H9 (cell line): ENCODE measurements around the gene GPHN. TPM values are rescaled to one million over a fixed set of nuclear protein-coding genes. Genes with fewer than 3 reads are reported as not detected.

Experiments used
- DNase-seq: peaks from one replicate; pipeline ENCODE4 v3.0.0-alpha.2; 2017
- H2AFZ ChIP-seq: one replicate; pipeline ENCODE4 v1.6.1; 2013; ENCODE audit warnings: mild to moderate bottlenecking, low read length, control low read depth, moderate library complexity
- H2AK5ac ChIP-seq: 2 replicates; pipeline ENCODE4 v1.6.1; 2013; ENCODE audit warnings: low read length, control low read depth, mixed read lengths; ENCODE audit not compliant: insufficient read length
- H2BK120ac ChIP-seq: one replicate; pipeline ENCODE4 v1.6.1; 2013; ENCODE audit warnings: low read depth, mild to moderate bottlenecking, low read length, control low read depth, inconsistent platforms; ENCODE audit not compliant: poor library complexity, severe bottlenecking
- H2BK12ac ChIP-seq: 2 replicates; pipeline ENCODE4 v1.6.1; 2013; ENCODE audit warnings: low read length, control low read depth, mixed read lengths, low read depth; ENCODE audit not compliant: insufficient read length
- H2BK15ac ChIP-seq: 2 replicates; pipeline ENCODE4 v1.6.1; 2013; ENCODE audit warnings: low read depth, low read length, control low read depth
- H2BK20ac ChIP-seq: one replicate; pipeline ENCODE4 v1.6.1; 2013; ENCODE audit warnings: low read depth, mild to moderate bottlenecking, low read length, control low read depth, inconsistent platforms; ENCODE audit not compliant: poor library complexity, severe bottlenecking
- H2BK5ac ChIP-seq: 2 replicates; pipeline ENCODE4 v1.6.1; 2013; ENCODE audit warnings: low read length, control low read depth, mixed read lengths; ENCODE audit not compliant: insufficient read length
- H3K14ac ChIP-seq: 2 replicates; pipeline ENCODE4 v1.6.1; 2013; ENCODE audit warnings: low read length, control low read depth; ENCODE audit not compliant: insufficient read depth
- H3K18ac ChIP-seq: 2 replicates; pipeline ENCODE4 v1.6.1; 2013; ENCODE audit warnings: low read depth, mild to moderate bottlenecking, mixed read lengths, low read length, control low read depth; ENCODE audit not compliant: insufficient read length
- H3K23ac ChIP-seq: 2 replicates; pipeline ENCODE4 v1.6.1; 2013; ENCODE audit warnings: low read length, control low read depth, mixed read lengths, low read depth; ENCODE audit not compliant: insufficient read length
- H3K23me2 ChIP-seq: 2 replicates; pipeline ENCODE4 v1.6.1; 2013; ENCODE audit warnings: low read depth, mild to moderate bottlenecking, mixed read lengths, low read length, control low read depth; ENCODE audit not compliant: insufficient read length, poor library complexity, severe bottlenecking
- H3K27ac ChIP-seq: 2 replicates; pipeline ENCODE4 v1.5.1; 2013; ENCODE audit warnings: low read length, control low read depth, mixed read lengths, low read depth; ENCODE audit not compliant: insufficient read length
- H3K27me3 ChIP-seq: 2 replicates; pipeline ENCODE4 v1.6.1; 2013; ENCODE audit warnings: low read length, control low read depth, inconsistent platforms; ENCODE audit not compliant: insufficient read depth
- H3K4ac ChIP-seq: 2 replicates; pipeline ENCODE4 v1.6.1; 2013; ENCODE audit warnings: low read depth, mild to moderate bottlenecking, control low read depth, inconsistent platforms, low read length, moderate library complexity
- H3K4me1 ChIP-seq: 2 replicates; pipeline ENCODE4 v1.6.1; 2013; ENCODE audit warnings: low read length, control low read depth, inconsistent platforms; ENCODE audit not compliant: insufficient read depth
- H3K4me2 ChIP-seq: 2 replicates; pipeline ENCODE4 v1.6.1; 2013; ENCODE audit warnings: low read length, control low read depth, mixed read lengths; ENCODE audit not compliant: insufficient read length, insufficient read depth
- H3K56ac ChIP-seq: 2 replicates; pipeline ENCODE4 v1.6.1; 2013; ENCODE audit warnings: low read depth, mild to moderate bottlenecking, mixed read lengths, low read length, control low read depth; ENCODE audit not compliant: insufficient read length
- H3K79me1 ChIP-seq: 2 replicates; pipeline ENCODE4 v1.6.1; 2013; ENCODE audit warnings: low read depth, mild to moderate bottlenecking, moderate library complexity, low read length, control low read depth, inconsistent platforms; ENCODE audit not compliant: insufficient read depth, poor library complexity, severe bottlenecking
- H3K79me2 ChIP-seq: 2 replicates; pipeline ENCODE4 v1.6.1; 2013; ENCODE audit warnings: low read length, control low read depth, inconsistent platforms; ENCODE audit not compliant: insufficient read depth
- H3K9ac ChIP-seq: 2 replicates; pipeline ENCODE4 v1.6.1; 2013; ENCODE audit warnings: low read length, control low read depth, mixed read lengths; ENCODE audit not compliant: insufficient read length; ENCODE audit errors: extremely low read depth
- H3K9me3 ChIP-seq: one replicate; pipeline ENCODE4 v1.6.1; 2013; ENCODE audit warnings: low read depth, low read length, inconsistent platforms; ENCODE audit not compliant: control insufficient read depth
- H3T11ph ChIP-seq: one replicate; pipeline ENCODE4 v1.6.1; 2013; ENCODE audit warnings: mild to moderate bottlenecking, low read length, control low read depth, inconsistent platforms
- H4K20me1 ChIP-seq: one replicate; pipeline ENCODE4 v1.6.1; 2013; ENCODE audit not compliant: control insufficient read depth, insufficient read length, insufficient read depth
- H4K5ac ChIP-seq: 2 replicates; pipeline ENCODE4 v1.6.1; 2013; ENCODE audit warnings: low read depth, mild to moderate bottlenecking, mixed read lengths, low read length, control low read depth; ENCODE audit not compliant: insufficient read length
- H4K8ac ChIP-seq: replicated peaks from 2 replicates; pipeline ENCODE4 v1.6.1; 2013; ENCODE audit warnings: low read length, control low read depth, mixed read lengths, low read depth; ENCODE audit not compliant: insufficient read length
- H4K91ac ChIP-seq: 2 replicates; pipeline ENCODE4 v1.6.1; 2013; ENCODE audit warnings: low read depth, mild to moderate bottlenecking, moderate library complexity, mixed read lengths, low read length, control low read depth; ENCODE audit not compliant: insufficient read length
- H3K27ac Mint-ChIP-seq, 3 experiments: 2 replicates in 2 of 3; 3 replicates in 1 of 3; pipeline ENCODE4 v1.8.0; 2020 to 2021; ENCODE audit warnings: mixed read lengths in 3 of 3, mild to moderate bottlenecking in 1 of 3, moderate library complexity in 1 of 3
- H3K27me3 Mint-ChIP-seq: 2 replicates; pipeline ENCODE4 v1.8.0; 2021; ENCODE audit warnings: low read depth, mild to moderate bottlenecking, moderate library complexity, mixed read lengths
- H3K36me3 Mint-ChIP-seq, 3 experiments: 2 replicates in 2 of 3; 3 replicates in 1 of 3; pipeline ENCODE4 v1.8.0; 2020 to 2021; ENCODE audit warnings: low read depth in 3 of 3, mixed read lengths in 3 of 3; ENCODE audit not compliant: insufficient read depth in 1 of 3
- H3K4me1 Mint-ChIP-seq, 2 experiments: 2 replicates each; pipeline ENCODE4 v1.8.0; 2020; ENCODE audit warnings: mixed read lengths in 2 of 2
- H3K4me3 Mint-ChIP-seq, 2 experiments: 2 replicates in 1 of 2; 3 replicates in 1 of 2; pipeline ENCODE4 v1.8.0; 2020 to 2021; ENCODE audit warnings: mild to moderate bottlenecking in 2 of 2, mixed read lengths in 2 of 2, moderate library complexity in 1 of 2
- H3K9me3 Mint-ChIP-seq, 2 experiments: 2 replicates in 1 of 2; 3 replicates in 1 of 2; pipeline ENCODE4 v1.8.0; 2020; ENCODE audit warnings: mild to moderate bottlenecking in 2 of 2, mixed read lengths in 2 of 2, moderate library complexity in 1 of 2
- WGBS: extraction: QIAGEN DNeasy Blood & Tissue Kit; methylation state at CpG from one replicate; pipeline ENCODE4 v1.1.7; 2013; ENCODE audit warnings: missing lambda C conversion rate, low lambda C conversion rate, mixed read lengths; ENCODE audit not compliant: insufficient read length; ENCODE audit errors: extremely low coverage; 5-methylcytosine and 5-hydroxymethylcytosine counted together
- total RNA-seq: library from RNA; stranded (reverse); gene quantifications from 2 replicates; pipeline ENCODE4 v1.2.1, GENCODE V29; 2021
- TF ChIP-seq, protein P1 (sequence below): fragments of 200-600 bp; sonication (generic); conservative IDR thresholded peaks from 3 replicates; pipeline ENCODE4 v1.8.0; 2021; ENCODE audit warnings: antibody characterized with exemption, mild to moderate bottlenecking

GPHN gene
- total RNA-seq, 1 experiment from 2014 or later = 16.1 TPM

DNA sequence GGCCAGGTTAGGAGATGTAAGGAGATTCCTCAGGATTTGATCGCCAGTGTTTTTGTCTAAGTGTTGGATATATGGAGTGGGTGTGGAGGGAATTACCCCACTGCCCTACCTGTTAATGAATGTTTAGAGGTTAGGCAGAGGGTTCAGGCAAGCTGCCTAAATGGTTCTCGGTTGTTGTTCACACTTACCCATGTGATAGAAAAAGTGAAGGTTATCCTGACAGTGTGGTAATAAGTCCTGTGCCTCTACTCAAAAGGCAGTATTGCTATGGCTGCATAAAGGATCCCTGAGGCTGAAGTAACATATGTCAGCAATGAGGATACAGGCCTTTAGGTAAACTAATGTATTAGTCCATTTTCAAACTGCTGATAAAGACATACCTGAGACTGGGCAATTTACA lies 112.0 kb downstream of the GPHN start:
- Histone ChIP-seq H3K27me3 (no peaks in the 10 kb centered on the region), H3K23ac (no peak overlapping the region), H3K27ac (no peak overlapping the region), H3K14ac (no peak overlapping the region), H3T11ph (no peak overlapping the region), H3K9me3 (no peaks in the 10 kb centered on the region), H3K79me2 (peaks cover 3% of the 10 kb centered on the region; the same call in 1 of the 2 replicates), H2BK120ac (no peak overlapping the region), H3K56ac (no peak overlapping the region), H2BK15ac (no peak overlapping the region), H2BK12ac (no peak overlapping the region), H3K79me1 (peaks cover 3% of the 10 kb centered on the region), H3K4ac (no peak overlapping the region), H3K18ac (no peak overlapping the region), H2BK5ac (no peak overlapping the region), H3K4me1 (no peaks in the 10 kb centered on the region), H2AK5ac (no peak overlapping the region), H4K91ac (no peak overlapping the region), H4K8ac (no peak overlapping the region), H3K23me2 (no peaks in the 10 kb centered on the region), H4K5ac (no peak overlapping the region), H2BK20ac (no peak overlapping the region), H3K9ac (no peak overlapping the region), H3K4me2 (no peak overlapping the region), H2AFZ (no peak overlapping the region), H4K20me1 (no peaks in the 10 kb centered on the region)
- H3K36me3 Mint-ChIP-seq = peaks cover 4 to 44% (median 31%) of the 10 kb centered on the region in 3 experiments
- H3K27me3 Mint-ChIP-seq = no peaks in the 10 kb centered on the region; the same call in 1 of the 2 replicates
- DNase-seq = no peak
- H3K9me3 Mint-ChIP-seq = peaks cover 26 to 52% of the 10 kb centered on the region in 2 experiments
- TF ChIP-seq, protein P1, sequence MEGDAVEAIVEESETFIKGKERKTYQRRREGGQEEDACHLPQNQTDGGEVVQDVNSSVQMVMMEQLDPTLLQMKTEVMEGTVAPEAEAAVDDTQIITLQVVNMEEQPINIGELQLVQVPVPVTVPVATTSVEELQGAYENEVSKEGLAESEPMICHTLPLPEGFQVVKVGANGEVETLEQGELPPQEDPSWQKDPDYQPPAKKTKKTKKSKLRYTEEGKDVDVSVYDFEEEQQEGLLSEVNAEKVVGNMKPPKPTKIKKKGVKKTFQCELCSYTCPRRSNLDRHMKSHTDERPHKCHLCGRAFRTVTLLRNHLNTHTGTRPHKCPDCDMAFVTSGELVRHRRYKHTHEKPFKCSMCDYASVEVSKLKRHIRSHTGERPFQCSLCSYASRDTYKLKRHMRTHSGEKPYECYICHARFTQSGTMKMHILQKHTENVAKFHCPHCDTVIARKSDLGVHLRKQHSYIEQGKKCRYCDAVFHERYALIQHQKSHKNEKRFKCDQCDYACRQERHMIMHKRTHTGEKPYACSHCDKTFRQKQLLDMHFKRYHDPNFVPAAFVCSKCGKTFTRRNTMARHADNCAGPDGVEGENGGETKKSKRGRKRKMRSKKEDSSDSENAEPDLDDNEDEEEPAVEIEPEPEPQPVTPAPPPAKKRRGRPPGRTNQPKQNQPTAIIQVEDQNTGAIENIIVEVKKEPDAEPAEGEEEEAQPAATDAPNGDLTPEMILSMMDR = no peak
- H3K27ac Mint-ChIP-seq = peak overlapping the region in 1 of 3 experiments; percentile 50; a peak in 1 of 7 replicates
- no peak overlapping the region for H3K4me3 Mint-ChIP-seq
- H3K4me1 Mint-ChIP-seq = no peaks in the 10 kb centered on the region
- WGBS = no CpG with 5 or more reads among the region's 2 CpGs
